Measurements from ENCODE around the gene ABCC3.

- TF ChIP-seq POLR2AphosphoS5 (IDR thresholded peaks at IDR 0.05) = no peak
- TF ChIP-seq POLR2A (IDR thresholded peaks at IDR 0.05) = no peak
Measured at GRCh38 chr17:50586421-50587247, 48.0 kb upstream of the ABCC3 start.
